Measurements from ENCODE around the gene HOXB4.

GRCh38 chr17:48579471-48579759 is 1.3 kb upstream of the HOXB4 start:
- TF ChIP-seq SMC3 (IDR thresholded peaks at IDR 0.05; ENCODE audit: low read depth, low read length) (no peak), GATA2 (CRISPR knock-in tag; IDR thresholded peaks at IDR 0.05) (no peak), NRF1 (IDR thresholded peaks at IDR 0.05; ENCODE audit: low read depth, low read length) (no peak), TAF1 (IDR thresholded peaks at IDR 0.05; ENCODE audit: borderline replicate concordance, low read depth, low read length) (no peak), REST (IDR thresholded peaks at IDR 0.05; ENCODE audit: low read depth, low read length) (no peak), RCOR1 (IDR thresholded peaks at IDR 0.05; ENCODE audit: low read length) (no peak), POLR2AphosphoS5 (IDR thresholded peaks at IDR 0.05; ENCODE audit: low read depth, low read length) (no peak), FOXJ3 (CRISPR knock-in tag; IDR thresholded peaks at IDR 0.05) (no peak), EP300 (IDR thresholded peaks at IDR 0.05; ENCODE audit: borderline replicate concordance in 1 of 2, low read depth in 1 of 2, low read length in 1 of 2) (no peak), RFX5 (IDR thresholded peaks at IDR 0.05; ENCODE audit: low read length) (no peak), SIN3A (IDR thresholded peaks at IDR 0.05; ENCODE audit: borderline replicate concordance, low read depth, low read length) (no peak)
- TF ChIP-seq, protein P1, sequence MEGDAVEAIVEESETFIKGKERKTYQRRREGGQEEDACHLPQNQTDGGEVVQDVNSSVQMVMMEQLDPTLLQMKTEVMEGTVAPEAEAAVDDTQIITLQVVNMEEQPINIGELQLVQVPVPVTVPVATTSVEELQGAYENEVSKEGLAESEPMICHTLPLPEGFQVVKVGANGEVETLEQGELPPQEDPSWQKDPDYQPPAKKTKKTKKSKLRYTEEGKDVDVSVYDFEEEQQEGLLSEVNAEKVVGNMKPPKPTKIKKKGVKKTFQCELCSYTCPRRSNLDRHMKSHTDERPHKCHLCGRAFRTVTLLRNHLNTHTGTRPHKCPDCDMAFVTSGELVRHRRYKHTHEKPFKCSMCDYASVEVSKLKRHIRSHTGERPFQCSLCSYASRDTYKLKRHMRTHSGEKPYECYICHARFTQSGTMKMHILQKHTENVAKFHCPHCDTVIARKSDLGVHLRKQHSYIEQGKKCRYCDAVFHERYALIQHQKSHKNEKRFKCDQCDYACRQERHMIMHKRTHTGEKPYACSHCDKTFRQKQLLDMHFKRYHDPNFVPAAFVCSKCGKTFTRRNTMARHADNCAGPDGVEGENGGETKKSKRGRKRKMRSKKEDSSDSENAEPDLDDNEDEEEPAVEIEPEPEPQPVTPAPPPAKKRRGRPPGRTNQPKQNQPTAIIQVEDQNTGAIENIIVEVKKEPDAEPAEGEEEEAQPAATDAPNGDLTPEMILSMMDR (IDR thresholded peaks at IDR 0.05), result no peak

Data from SK-N-SH (cell line).